ENCODE results near the gene NPY. TPM values are rescaled to one million over a fixed set of nuclear protein-coding genes. Genes with fewer than 3 reads are reported as not detected.

NPY gene
- total and polyA plus RNA-seq, 2 of the 4 experiments (the other 2 are of a cell fraction) = not detected

DNA sequence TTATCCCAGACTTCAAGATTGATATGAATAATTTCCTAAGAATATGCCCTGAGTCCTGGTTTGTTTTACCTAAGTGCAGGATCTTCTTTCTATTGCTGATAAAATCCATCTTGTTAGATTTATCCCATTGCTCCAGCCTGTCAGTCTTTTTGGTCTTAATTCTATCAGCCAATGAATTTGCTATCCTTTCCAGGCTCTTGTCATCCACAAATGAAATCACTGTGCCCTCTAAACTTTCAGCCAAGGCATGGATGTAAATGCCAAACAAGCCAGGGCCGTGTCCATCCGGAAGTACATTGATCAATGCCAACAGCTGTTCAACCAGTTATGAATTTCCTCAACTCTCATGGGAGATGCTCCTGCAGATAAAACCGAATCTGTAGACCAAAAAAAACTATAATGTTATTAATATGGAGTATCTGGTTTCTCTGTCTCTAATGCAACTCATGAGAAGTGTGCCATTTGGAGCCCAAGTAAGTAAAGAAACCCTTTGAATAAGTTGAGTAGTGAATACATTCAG lies 40.0 kb downstream of the NPY start:
- no peak overlapping the region for H3K14ac ChIP-seq (replicated peaks; ENCODE audit: low read depth, low read length)
- H4K20me1 ChIP-seq (ENCODE audit: insufficient read depth, low read length) = no peaks in the 10 kb centered on the region
- no peak overlapping the region for H3K56ac ChIP-seq (ENCODE audit: extremely low read depth, insufficient read depth, low read length)
- no peak overlapping the region for H3K9ac ChIP-seq (ENCODE audit: low read depth, low read length)
- in situ Hi-C loops (cut with MboI; ENCODE audit: low sequenced_read_pairs) = no loop called here
- H4K91ac ChIP-seq (ENCODE audit: insufficient read depth, low read depth, low read length) = no peak overlapping the region
- ChIA-PET POLR2A (ENCODE audit: unreplicated experiment) (no interaction called here), CTCF (no interaction called here)
- H3K23ac ChIP-seq (ENCODE audit: low read depth, low read length) = no peak overlapping the region
- H3K36me3 ChIP-seq (ENCODE audit: control insufficient read depth, insufficient read depth, low read length) = no peaks in the 10 kb centered on the region
- no peak overlapping the region for H2AK5ac ChIP-seq (ENCODE audit: low read depth, low read length)
- H4K5ac ChIP-seq (ENCODE audit: low read depth, low read length) = no peak overlapping the region
- H4K8ac ChIP-seq (ENCODE audit: low read depth in 2 of 2, low read length in 2 of 2) = no peak overlapping the region
- H3K27me3 ChIP-seq (ENCODE audit: control insufficient read depth, insufficient read depth, low read length) = no peaks in the 10 kb centered on the region
- H2AK9ac ChIP-seq (replicated peaks; ENCODE audit: low read depth, low read length, poor library complexity) = no peak overlapping the region
- dilution Hi-C loops (cut with HindIII; ENCODE audit: low sequenced_read_pairs, unreplicated experiment) = no loop called here
- H2BK20ac ChIP-seq (ENCODE audit: low read depth, low read length) = no peak overlapping the region
- H3K9me1 ChIP-seq (ENCODE audit: insufficient read depth, low read length) = no peaks in the 10 kb centered on the region
- DNase-seq (no peak), ATAC-seq (ENCODE audit: low read depth) (no peak)
- no peaks in the 10 kb centered on the region for H3K9me3 ChIP-seq (ENCODE audit: control insufficient read depth, insufficient read depth, low read length)
- no peaks in the 10 kb centered on the region for H3K79me1 ChIP-seq (ENCODE audit: low read depth in 1 of 2, low read length in 2 of 2)
- H3K4ac ChIP-seq (ENCODE audit: low read depth, low read length) = no peak overlapping the region
- no peak overlapping the region for H3K4me3 ChIP-seq (ENCODE audit: insufficient read depth, low read depth, low read length)
- no peak overlapping the region for H3K18ac ChIP-seq (ENCODE audit: low read depth, low read length)
- WGBS, 2 experiments (ENCODE audit: extremely low coverage in 2 of 2, insufficient read length in 1 of 2) = no CpG with 5 or more reads among the region's 3 CpGs
- H3K4me2 ChIP-seq (ENCODE audit: low read depth, low read length) = no peak overlapping the region
- no peak overlapping the region for H2BK120ac ChIP-seq (ENCODE audit: low read depth, low read length)
- intact Hi-C loops (cut with micrococcal nuclease) = no loop called here
- no peak overlapping the region for H3K27ac ChIP-seq (ENCODE audit: insufficient read depth, low read length)
- no peak overlapping the region for H2AFZ ChIP-seq (replicated peaks; ENCODE audit: low read length, poor library complexity)
- TF ChIP-seq MAZ (IDR thresholded peaks at IDR 0.05; ENCODE audit: borderline replicate concordance, low read depth, low read length) (no peak), POLR2A (IDR thresholded peaks at IDR 0.05; ENCODE audit: low read depth, low read length) (no peak), FOS (IDR thresholded peaks at IDR 0.05; ENCODE audit: low read depth, low read length) (no peak), RAD21 (IDR thresholded peaks at IDR 0.05; ENCODE audit: low read length) (no peak), BHLHE40 (IDR thresholded peaks at IDR 0.05; ENCODE audit: low read depth, low read length) (no peak), RFX5 (IDR thresholded peaks at IDR 0.05; ENCODE audit: low read depth, low read length) (no peak), CTCF (conservative IDR thresholded peaks at IDR 0.05; ENCODE audit: low read depth, low read length) (no peak), CEBPB (IDR thresholded peaks at IDR 0.05; ENCODE audit: low read depth, low read length) (no peak), SMC3 (IDR thresholded peaks at IDR 0.05; ENCODE audit: low read depth, low read length) (no peak), MAFK (IDR thresholded peaks at IDR 0.05; ENCODE audit: low read depth, low read length) (no peak), ELK1 (IDR thresholded peaks at IDR 0.05; ENCODE audit: borderline replicate concordance, low read depth, low read length) (no peak), CHD1 (IDR thresholded peaks at IDR 0.05; ENCODE audit: low read depth, low read length) (no peak), NFE2L2 (IDR thresholded peaks at IDR 0.05; ENCODE audit: low read depth, low read length) (no peak), MXI1 (IDR thresholded peaks at IDR 0.05; ENCODE audit: borderline replicate concordance, low read depth, low read length) (no peak), RCOR1 (IDR thresholded peaks at IDR 0.05; ENCODE audit: insufficient replicate concordance, low read length) (no peak)
- TF ChIP-seq, protein P1, sequence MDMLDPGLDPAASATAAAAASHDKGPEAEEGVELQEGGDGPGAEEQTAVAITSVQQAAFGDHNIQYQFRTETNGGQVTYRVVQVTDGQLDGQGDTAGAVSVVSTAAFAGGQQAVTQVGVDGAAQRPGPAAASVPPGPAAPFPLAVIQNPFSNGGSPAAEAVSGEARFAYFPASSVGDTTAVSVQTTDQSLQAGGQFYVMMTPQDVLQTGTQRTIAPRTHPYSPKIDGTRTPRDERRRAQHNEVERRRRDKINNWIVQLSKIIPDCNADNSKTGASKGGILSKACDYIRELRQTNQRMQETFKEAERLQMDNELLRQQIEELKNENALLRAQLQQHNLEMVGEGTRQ (IDR thresholded peaks at IDR 0.05; ENCODE audit: low read depth, low read length) = no peak
- no peaks in the 10 kb centered on the region for H3K4me1 ChIP-seq (ENCODE audit: control insufficient read depth, insufficient read depth, low read length)
- H2BK15ac ChIP-seq (ENCODE audit: low read depth, low read length) = no peak overlapping the region
- no peak overlapping the region for H2BK5ac ChIP-seq (ENCODE audit: low read depth, low read length, poor library complexity, severe bottlenecking)
- BruUV-seq (replicated peaks) = no TSS peak

Data from IMR-90 (cell line).